ENCODE measurements around the gene GPR26.

Gene GPR26, protein sequence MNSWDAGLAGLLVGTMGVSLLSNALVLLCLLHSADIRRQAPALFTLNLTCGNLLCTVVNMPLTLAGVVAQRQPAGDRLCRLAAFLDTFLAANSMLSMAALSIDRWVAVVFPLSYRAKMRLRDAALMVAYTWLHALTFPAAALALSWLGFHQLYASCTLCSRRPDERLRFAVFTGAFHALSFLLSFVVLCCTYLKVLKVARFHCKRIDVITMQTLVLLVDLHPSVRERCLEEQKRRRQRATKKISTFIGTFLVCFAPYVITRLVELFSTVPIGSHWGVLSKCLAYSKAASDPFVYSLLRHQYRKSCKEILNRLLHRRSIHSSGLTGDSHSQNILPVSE

DNA sequence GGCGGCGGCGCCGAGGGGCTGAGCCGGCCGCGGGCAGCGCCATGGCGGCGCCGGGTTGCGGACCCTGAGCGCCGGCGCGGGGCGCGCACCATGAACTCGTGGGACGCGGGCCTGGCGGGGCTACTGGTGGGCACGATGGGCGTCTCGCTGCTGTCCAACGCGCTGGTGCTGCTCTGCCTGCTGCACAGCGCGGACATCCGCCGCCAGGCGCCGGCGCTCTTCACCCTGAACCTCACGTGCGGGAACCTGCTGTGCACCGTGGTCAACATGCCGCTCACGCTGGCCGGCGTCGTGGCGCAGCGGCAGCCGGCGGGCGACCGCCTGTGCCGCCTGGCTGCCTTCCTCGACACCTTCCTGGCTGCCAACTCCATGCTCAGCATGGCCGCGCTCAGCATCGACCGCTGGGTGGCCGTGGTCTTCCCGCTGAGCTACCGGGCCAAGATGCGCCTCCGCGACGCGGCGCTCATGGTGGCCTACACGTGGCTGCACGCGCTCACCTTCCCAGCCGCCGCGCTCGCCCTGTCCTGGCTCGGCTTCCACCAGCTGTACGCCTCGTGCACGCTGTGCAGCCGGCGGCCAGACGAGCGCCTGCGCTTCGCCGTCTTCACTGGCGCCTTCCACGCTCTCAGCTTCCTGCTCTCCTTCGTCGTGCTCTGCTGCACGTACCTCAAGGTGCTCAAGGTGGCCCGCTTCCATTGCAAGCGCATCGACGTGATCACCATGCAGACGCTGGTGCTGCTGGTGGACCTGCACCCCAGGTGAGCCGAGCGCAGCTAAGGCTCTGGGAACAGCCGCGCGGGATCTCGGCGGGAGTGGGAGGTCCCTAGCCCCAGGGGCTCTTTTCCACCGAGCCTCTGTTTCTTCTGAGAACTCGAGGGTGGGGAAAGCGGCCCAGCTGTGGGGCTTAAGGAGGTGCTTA lies at the start of gene GPR26:
GPR26 (plus strand) TSS at position 38 of the 919 bp plus-strand sequence; CDS start at position 91, 53 bp downstream.
- H3K9me3 Mint-ChIP-seq = peaks cover 6 to 9% of the 10 kb centered on the region in 2 donors
- H3K4me1 Mint-ChIP-seq = no peaks in the 10 kb centered on the region
- H3K36me3 Mint-ChIP-seq = peaks cover 1 to 10% of the 10 kb centered on the region in 2 donors
- H3K27ac Mint-ChIP-seq = no peak within 1 kb of the TSS
- H3K27me3 Mint-ChIP-seq = peaks cover 40 to 69% of the 10 kb centered on the region in 2 donors
- ATAC-seq (replicated peaks) (no peak), DNase-seq (no peak)
- H3K4me3 Mint-ChIP-seq = no peak within 1 kb of the TSS

DNA sequence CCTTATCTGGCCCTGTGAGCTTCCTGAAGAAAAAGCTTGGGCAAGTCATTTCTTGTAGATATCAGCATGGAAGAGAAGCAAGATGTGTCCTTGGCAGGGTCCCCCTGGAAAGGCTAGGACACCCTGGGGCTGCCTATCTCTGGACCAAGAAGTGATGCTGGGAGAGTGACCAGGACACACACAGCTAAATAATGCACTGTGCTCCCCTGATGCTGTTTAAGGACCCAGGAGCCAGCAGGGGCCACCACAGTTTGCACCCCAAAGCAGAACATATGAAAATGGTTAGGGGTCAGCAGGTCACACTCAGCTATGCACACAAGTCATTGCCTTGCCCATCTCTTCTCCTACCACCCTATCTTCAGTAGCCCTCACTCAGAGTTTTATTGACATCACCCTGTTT lies 47.9 kb upstream of the GPR26 start:
- no peak for ATAC-seq (replicated peaks)
- Mint-ChIP-seq H3K27me3 (peaks cover 19 to 21% of the 10 kb centered on the region in 2 donors), H3K27ac (no peak overlapping the region), H3K36me3 (no peaks in the 10 kb centered on the region), H3K4me3 (no peak overlapping the region), H3K9me3 (no peaks in the 10 kb centered on the region), H3K4me1 (no peaks in the 10 kb centered on the region)
- DNase-seq = no peak

DNA sequence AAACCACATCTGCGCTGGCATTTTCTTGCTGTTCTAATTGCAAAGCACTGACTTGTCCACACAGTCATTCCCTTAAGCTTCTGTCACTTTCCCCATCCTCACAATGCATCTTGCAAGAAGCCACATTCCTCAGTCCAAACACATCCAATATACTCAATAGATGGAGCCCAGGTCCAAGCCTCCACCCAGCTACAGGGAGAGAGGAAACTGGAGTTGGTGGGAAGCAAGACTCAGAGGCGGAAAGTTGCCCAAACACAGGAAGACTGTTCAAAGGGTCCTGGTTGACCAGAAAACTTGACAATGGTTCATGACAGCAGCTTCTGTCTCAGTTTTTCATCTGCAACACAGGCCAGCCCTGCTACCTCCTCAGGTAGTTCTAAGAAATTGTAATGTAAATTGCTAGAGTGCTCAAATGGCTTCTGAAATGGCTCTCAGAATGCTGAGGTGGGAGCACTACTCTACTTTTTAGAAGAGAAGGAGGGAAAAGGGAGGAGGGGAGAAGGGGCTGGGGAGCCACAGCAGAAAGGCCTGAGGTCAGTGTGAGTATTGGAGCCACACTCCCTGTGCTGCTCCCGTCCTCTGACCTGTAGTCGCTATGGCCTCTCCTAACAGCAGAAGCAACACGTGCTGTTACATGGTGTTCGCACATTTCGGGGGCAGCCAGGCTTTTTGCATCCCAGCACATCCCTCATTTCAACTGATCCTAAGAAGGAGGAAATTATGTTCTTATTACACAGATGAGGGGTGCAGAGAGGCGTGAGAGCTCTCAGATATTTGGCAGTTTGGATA lies 46.9 kb upstream of the GPR26 start:
- no peak overlapping the region for H3K4me3 Mint-ChIP-seq
- no peaks in the 10 kb centered on the region for H3K9me3 Mint-ChIP-seq
- no peaks in the 10 kb centered on the region for H3K4me1 Mint-ChIP-seq
- no peak overlapping the region for H3K27ac Mint-ChIP-seq
- peaks cover 18 to 21% of the 10 kb centered on the region in 2 donors for H3K27me3 Mint-ChIP-seq
- DNase-seq (no peak), ATAC-seq (replicated peaks) (no peak)
- H3K36me3 Mint-ChIP-seq = no peaks in the 10 kb centered on the region

DNA sequence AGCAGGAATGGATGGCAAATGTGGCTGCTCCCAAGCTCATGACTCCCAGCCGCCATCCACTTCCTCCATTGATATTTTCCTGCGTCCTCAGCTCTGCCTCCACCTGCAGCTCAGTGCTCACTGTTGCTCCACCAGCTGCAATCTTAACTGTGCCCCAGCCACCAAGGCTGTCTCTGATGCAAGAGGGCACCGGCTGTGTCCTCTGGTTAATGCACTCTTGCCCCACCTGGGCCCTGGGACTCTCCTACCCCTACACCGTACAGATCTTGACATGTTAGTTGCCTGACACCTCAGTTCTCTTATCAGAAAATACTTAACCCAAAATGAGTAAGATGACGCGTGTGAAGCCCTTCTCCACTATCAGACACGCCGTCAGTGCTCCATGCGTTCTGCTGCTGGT lies 45.5 kb upstream of the GPR26 start:
- Mint-ChIP-seq H3K4me3 (no peak overlapping the region), H3K27ac (no peak overlapping the region), H3K4me1 (no peaks in the 10 kb centered on the region), H3K36me3 (no peaks in the 10 kb centered on the region), H3K9me3 (no peaks in the 10 kb centered on the region), H3K27me3 (peaks cover 6 to 15% of the 10 kb centered on the region in 2 donors)
- ATAC-seq (replicated peaks) = no peak
- no peak for DNase-seq

DNA sequence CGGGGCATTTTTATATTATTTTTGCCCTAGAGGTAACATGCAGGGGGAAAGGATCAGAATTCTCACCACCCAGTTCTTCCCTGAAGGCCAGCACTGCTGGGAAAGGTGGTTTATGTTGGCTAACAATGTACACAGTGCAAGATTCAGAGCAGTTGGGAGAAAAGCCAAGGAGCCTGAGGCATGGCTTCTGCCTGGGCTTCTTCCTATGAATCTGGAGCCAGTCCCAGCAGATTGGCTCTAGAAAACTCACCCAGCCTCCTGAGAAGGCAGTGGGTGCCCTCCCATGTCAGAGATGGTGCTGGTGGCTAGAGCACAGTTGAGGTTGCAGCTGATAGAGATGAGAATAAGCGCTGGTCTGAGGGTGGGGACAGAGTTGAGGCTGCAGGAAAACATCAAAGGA lies 44.7 kb upstream of the GPR26 start:
- Mint-ChIP-seq H3K9me3 (peaks cover 0 to 2% of the 10 kb centered on the region in 2 donors), H3K27ac (no peak overlapping the region), H3K27me3 (peaks cover 6 to 15% of the 10 kb centered on the region in 2 donors), H3K4me3 (no peak overlapping the region), H3K4me1 (no peaks in the 10 kb centered on the region), H3K36me3 (no peaks in the 10 kb centered on the region)
- DNase-seq (no peak), ATAC-seq (replicated peaks) (no peak)

DNA sequence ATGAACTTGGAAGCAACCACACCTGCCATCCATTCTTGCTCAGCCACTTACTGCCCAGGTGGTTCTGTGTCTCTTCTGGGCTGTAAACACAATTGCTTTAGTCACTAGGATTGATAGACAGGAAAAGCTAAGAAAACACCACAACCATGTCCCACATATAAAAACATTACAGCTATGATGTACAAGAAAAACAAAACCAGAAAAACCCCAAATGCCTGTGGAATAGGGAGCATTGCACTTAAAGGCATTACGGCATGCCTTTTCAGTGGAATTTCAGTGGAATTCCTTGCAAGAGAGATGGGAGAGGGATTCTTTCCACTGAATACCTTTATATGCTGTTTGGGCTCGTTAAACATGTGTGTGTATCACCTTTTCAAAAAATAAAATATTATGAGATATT lies 44.2 kb upstream of the GPR26 start:
- DNase-seq = no peak
- Mint-ChIP-seq H3K9me3 (peaks cover 0 to 2% of the 10 kb centered on the region in 2 donors), H3K27me3 (peaks cover 6 to 15% of the 10 kb centered on the region in 2 donors), H3K36me3 (no peaks in the 10 kb centered on the region), H3K4me3 (no peak overlapping the region), H3K4me1 (no peaks in the 10 kb centered on the region), H3K27ac (no peak overlapping the region)
- no peak for ATAC-seq (replicated peaks)

DNA sequence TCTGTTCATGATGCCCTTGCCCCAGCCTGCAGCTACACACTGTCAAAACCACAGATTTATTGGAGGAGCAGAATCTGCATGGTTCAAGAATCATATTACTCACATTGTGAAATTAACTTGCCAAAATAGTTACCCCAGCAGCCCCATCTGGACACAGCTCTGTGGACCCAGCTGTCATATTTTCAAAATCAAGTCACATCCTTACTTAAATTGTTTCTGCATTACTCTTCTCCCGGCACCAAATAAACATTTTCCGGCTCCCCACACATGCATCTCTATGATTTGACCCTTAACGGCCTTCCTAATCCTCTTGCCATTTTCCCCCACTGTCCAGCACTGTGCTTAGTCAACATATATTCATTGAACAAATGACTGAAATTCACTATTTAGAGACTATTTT lies 43.8 kb upstream of the GPR26 start:
- Mint-ChIP-seq H3K27me3 (peaks cover 6 to 15% of the 10 kb centered on the region in 2 donors), H3K4me1 (no peaks in the 10 kb centered on the region), H3K36me3 (no peaks in the 10 kb centered on the region), H3K27ac (no peak overlapping the region), H3K9me3 (peaks cover 0 to 2% of the 10 kb centered on the region in 2 donors), H3K4me3 (no peak overlapping the region)
- DNase-seq (no peak), ATAC-seq (replicated peaks) (no peak)

DNA sequence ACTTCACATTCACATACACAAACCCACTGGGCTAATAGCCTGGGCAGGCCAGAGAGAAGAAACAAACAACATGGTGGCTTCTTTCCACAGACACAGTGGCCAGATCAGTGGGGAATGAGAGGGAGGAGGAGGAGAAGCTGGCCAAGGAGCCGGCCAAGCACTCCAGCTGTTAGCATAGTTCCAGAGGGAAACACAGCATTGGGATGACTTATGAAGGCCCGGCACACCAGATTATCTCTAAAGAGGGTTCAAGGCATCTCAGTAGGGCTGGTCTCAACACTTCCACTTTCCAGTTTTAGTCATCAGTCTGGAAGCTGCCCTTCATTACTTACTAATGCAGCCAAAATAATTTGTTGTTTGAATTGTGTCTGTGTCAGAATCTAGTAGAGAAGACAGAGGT lies 42.1 kb upstream of the GPR26 start:
- H3K4me1 Mint-ChIP-seq = no peaks in the 10 kb centered on the region
- H3K27ac Mint-ChIP-seq = no peak overlapping the region
- H3K4me3 Mint-ChIP-seq = no peak overlapping the region
- H3K36me3 Mint-ChIP-seq = no peaks in the 10 kb centered on the region
- DNase-seq (no peak), ATAC-seq (replicated peaks) (no peak)
- H3K9me3 Mint-ChIP-seq = peaks cover 0 to 2% of the 10 kb centered on the region in 2 donors
- peaks cover 6 to 12% of the 10 kb centered on the region in 2 donors for H3K27me3 Mint-ChIP-seq

DNA sequence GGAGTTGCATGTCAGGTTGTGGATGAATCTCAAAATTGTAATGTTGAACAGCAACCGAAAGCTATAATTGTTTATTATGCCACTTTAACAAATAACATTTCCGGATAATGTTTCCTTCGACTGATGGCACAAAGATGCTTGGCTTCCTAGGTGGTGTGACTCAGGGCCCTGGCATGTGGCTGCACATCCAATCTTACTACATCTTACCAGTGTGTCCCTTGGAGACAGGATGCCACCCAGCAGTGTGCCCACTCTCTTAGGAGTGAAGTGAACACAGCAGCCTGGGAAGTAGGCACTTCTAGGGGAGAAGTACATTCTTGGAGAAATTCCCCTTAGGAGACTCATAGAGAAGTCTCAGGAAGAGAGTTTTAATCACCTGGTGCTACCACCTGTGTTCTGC lies 33.0 kb upstream of the GPR26 start:
- H3K4me3 Mint-ChIP-seq = no peak overlapping the region
- H3K9me3 Mint-ChIP-seq = peaks cover 0 to 3% of the 10 kb centered on the region in 2 donors
- no peaks in the 10 kb centered on the region for H3K36me3 Mint-ChIP-seq
- H3K4me1 Mint-ChIP-seq = no peaks in the 10 kb centered on the region
- DNase-seq = no peak
- ATAC-seq (replicated peaks) = no peak
- peaks cover 20 to 25% of the 10 kb centered on the region in 2 donors for H3K27me3 Mint-ChIP-seq
- H3K27ac Mint-ChIP-seq = no peak overlapping the region

DNA sequence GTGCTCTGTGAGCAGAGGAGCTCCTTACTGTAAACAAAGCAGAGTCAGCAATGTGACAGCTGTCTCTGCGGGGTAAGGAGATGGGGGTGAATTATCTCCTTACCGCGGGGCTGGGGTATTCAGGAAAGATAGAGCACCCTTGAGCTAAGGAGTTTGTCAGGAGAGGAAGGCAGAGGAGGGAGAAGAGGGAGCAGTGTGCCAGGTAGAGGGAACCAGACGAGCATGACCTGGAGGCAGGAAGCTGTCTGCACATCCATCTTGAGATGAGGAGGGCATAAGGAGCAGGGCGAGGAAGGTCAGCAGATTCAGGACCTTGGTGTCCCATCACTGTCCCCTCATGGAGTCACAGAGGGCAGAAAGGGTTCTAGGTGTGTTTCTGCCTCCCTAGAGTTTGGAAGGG lies 32.5 kb upstream of the GPR26 start:
- ATAC-seq (replicated peaks) (no peak), DNase-seq (no peak)
- Mint-ChIP-seq H3K27ac (no peak overlapping the region), H3K4me3 (no peak overlapping the region), H3K9me3 (peaks cover 0 to 3% of the 10 kb centered on the region in 2 donors), H3K27me3 (peaks cover 21 to 25% of the 10 kb centered on the region in 2 donors), H3K36me3 (no peaks in the 10 kb centered on the region), H3K4me1 (no peaks in the 10 kb centered on the region)

DNA sequence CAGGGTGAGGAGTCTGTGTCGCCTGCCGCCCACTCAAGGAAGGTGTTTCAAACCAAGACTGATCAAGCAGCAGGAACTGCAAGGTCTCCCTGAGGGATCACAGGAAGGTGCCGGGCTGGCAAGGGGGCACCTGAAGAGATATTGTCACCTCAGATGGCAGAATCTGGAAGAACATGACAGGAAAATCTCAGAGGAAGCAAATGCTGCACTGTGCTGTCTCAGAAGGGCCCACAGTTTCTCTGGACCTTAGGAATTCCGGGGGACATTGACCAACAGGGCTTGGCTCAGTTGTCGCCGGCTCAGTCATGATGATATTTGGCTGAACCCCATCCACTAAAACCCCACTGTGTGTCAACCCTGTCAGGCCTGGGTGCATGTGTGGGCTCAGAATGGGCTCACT lies 31.9 kb upstream of the GPR26 start:
- peaks cover 23 to 27% of the 10 kb centered on the region in 2 donors for H3K27me3 Mint-ChIP-seq
- no peak overlapping the region for H3K27ac Mint-ChIP-seq
- H3K4me1 Mint-ChIP-seq = no peaks in the 10 kb centered on the region
- no peaks in the 10 kb centered on the region for H3K36me3 Mint-ChIP-seq
- H3K9me3 Mint-ChIP-seq = peaks cover 0 to 2% of the 10 kb centered on the region in 2 donors
- DNase-seq (no peak), ATAC-seq (replicated peaks) (no peak)
- H3K4me3 Mint-ChIP-seq = no peak overlapping the region

DNA sequence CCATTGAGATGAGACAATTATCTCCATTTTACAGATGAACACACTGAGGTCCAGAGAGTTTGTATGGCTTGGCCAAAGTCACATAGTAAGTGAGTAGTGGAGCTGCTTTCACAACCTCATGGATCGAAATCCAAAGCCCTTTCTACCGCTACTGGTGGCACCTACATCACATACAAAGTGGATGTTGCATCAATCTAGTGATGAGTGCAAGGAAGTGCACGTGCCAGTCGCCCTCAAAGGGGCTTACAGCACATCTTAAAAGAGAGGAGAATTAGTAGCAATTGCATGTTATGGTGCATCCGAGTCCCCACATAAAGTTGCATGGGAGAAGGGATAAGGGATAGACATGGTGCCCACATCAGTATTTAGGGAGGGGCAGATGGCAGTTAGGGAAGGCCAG lies 31.0 kb upstream of the GPR26 start:
- H3K36me3 Mint-ChIP-seq = no peaks in the 10 kb centered on the region
- H3K9me3 Mint-ChIP-seq = peaks cover 0 to 1% of the 10 kb centered on the region in 2 donors
- DNase-seq (no peak), ATAC-seq (replicated peaks) (no peak)
- H3K27ac Mint-ChIP-seq = no peak overlapping the region
- H3K27me3 Mint-ChIP-seq = peaks cover 22 to 30% of the 10 kb centered on the region in 2 donors
- H3K4me3 Mint-ChIP-seq = no peak overlapping the region
- H3K4me1 Mint-ChIP-seq = no peaks in the 10 kb centered on the region

DNA sequence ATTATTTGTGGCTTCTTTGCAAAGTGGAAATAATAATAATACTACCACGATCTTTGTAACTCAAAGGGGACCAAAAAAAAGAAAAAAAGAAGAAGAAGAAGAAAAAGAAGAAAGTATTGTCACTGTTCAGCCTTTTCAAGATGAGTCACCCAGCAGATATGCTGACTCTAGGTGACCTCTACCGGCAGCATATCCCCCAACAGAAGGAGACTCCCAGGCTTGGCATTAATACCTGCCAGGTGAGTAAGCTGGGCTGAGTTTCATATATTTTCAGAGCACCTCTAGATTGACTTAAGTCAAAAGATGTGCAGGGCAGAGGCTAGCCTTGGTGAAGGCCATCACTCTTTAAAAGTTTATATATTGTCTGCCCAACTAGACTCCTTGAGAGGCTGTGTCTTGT lies 30.4 kb upstream of the GPR26 start:
- Mint-ChIP-seq H3K36me3 (no peaks in the 10 kb centered on the region), H3K4me3 (no peak overlapping the region)

More for the DNA sequence above, 30.4 kb upstream of the GPR26 start:
- ATAC-seq (replicated peaks) (no peak), DNase-seq (no peak)
- Mint-ChIP-seq H3K4me1 (no peaks in the 10 kb centered on the region), H3K27me3 (peaks cover 25 to 30% of the 10 kb centered on the region in 2 donors), H3K9me3 (peaks cover 0 to 1% of the 10 kb centered on the region in 2 donors), H3K27ac (no peak overlapping the region)
